Uterus (tissue), 2 donors: ENCODE results near the gene CST3.

Source experiments
- CTCF ChIP-seq, 4 experiments: fragments of 200-600 bp in 2 of 4; fragments of 450-650 bp in 2 of 4; sonication (generic) in 2 of 4; IDR thresholded peaks; one replicate each; pipeline ENCODE4 v1.5.1; 2016 to 2019; ENCODE audit warnings: antibody characterized with exemption in 4 of 4, mild to moderate bottlenecking in 2 of 4, moderate library complexity in 1 of 4
- POLR2A ChIP-seq, 2 donors: fragments of 450-650 bp; IDR thresholded peaks; one replicate each; pipeline ENCODE4 v1.6.1; 2016; ENCODE audit warnings: antibody characterized with exemption in 2 of 2, mild to moderate bottlenecking in 1 of 2, moderate library complexity in 1 of 2

- no peak for TF ChIP-seq CTCF (IDR thresholded peaks at IDR 0.05)
- TF ChIP-seq POLR2A (IDR thresholded peaks at IDR 0.05): no peak
Observed at GRCh38 chr20:23638309-23638708, 554 bp upstream of the CST3 start.
